Endothelial cell of umbilical vein (primary cell): ENCODE results near the gene C2orf69. TPM values are rescaled to one million over a fixed set of nuclear protein-coding genes. Genes with fewer than 3 reads are reported as not detected.

Experiments used
- BruUV-seq: library from RNA; stranded (reverse); fragments of 400-500 nt; replicated peaks from 2 replicates; lab custom pipeline; 2021; lab: Mats Ljungman, UMichigan
- CTCF ChIA-PET: fragments of 300-600, 350-600 bp; sonication (Branson Sonifier 250); formaldehyde crosslinking; loops from one replicate; lab custom pipeline; 2021; ENCODE audit warnings: antibody characterized with exemption, inconsistent platforms; lab: Charles Lee
- POLR2A ChIA-PET: fragments of 300-600, 350-600 bp; sonication (Branson Sonifier 250); formaldehyde crosslinking; loops from one replicate; lab custom pipeline; 2021; ENCODE audit warnings: antibody characterized with exemption, inconsistent platforms; lab: Charles Lee
- DNase-seq: peaks from one replicate; pipeline ENCODE4 v3.0.0-alpha.2; 2011; ENCODE audit warnings: low read depth, low spot score
- FAIRE-seq: peaks from 2 replicates; lab custom pipeline; 2011; peaks lifted over from hg19 to GRCh38; lab: Jason Lieb, UNC
- H2AFZ ChIP-seq: 2 replicates; pipeline ENCODE4 v1.6.0; 2012; ENCODE audit warnings: low read depth, low read length, control low read depth, inconsistent platforms
- H3K27ac ChIP-seq: 2 replicates; pipeline ENCODE4 v1.5.1; 2011; ENCODE audit warnings: low read depth, mild to moderate bottlenecking, control low read depth, low read length, moderate library complexity; ENCODE audit not compliant: insufficient read depth
- H3K27me3 ChIP-seq, 2 experiments: 2 replicates each; pipeline versions ENCODE4 v1.6.0 to v1.6.1; 2011; ENCODE audit warnings: low read length in 2 of 2, mixed read lengths in 1 of 2; ENCODE audit not compliant: control insufficient read depth in 2 of 2, insufficient read depth in 2 of 2
- H3K36me3 ChIP-seq, 2 experiments: 2 replicates in 1 of 2; 3 replicates in 1 of 2; pipeline ENCODE4 v1.5.1; 2011; ENCODE audit warnings: low read length in 2 of 2, mild to moderate bottlenecking in 1 of 2, moderate library complexity in 1 of 2; ENCODE audit not compliant: control insufficient read depth in 2 of 2, insufficient read depth in 2 of 2; ENCODE audit errors: extremely low read depth in 1 of 2
- H3K4me1 ChIP-seq: 3 replicates; pipeline ENCODE4 v1.5.1; 2011; ENCODE audit warnings: mild to moderate bottlenecking, low read length; ENCODE audit not compliant: control insufficient read depth, insufficient read depth; ENCODE audit errors: extremely low read depth
- H3K4me2 ChIP-seq: 2 replicates; pipeline ENCODE4 v1.6.1; 2011; ENCODE audit warnings: low read length, control low read depth, mixed read lengths; ENCODE audit not compliant: insufficient read depth
- H3K4me3 ChIP-seq, 3 experiments: fragments of 200-600 bp in 1 of 3; sonication (generic), shearing (Covaris generic) in 1 of 3; replicated peaks in 1 of 3; 2 replicates each; pipeline ENCODE4 v1.5.1; 2011 to 2016; ENCODE audit warnings: control low read depth in 3 of 3, low read length in 3 of 3, mild to moderate bottlenecking in 2 of 3, inconsistent platforms in 1 of 3, low read depth in 1 of 3, moderate library complexity in 1 of 3; ENCODE audit not compliant: insufficient read depth in 1 of 3
- H3K79me2 ChIP-seq: 2 replicates; pipeline ENCODE4 v1.6.0; 2012; ENCODE audit warnings: low read length, inconsistent platforms; ENCODE audit not compliant: control insufficient read depth, insufficient read depth
- H3K9ac ChIP-seq: replicated peaks from 2 replicates; pipeline ENCODE3; 2011; ENCODE audit warnings: low read length, control low read depth; ENCODE audit not compliant: insufficient read depth; ENCODE audit errors: extremely low read depth
- H3K9me1 ChIP-seq: replicated peaks from 3 replicates; pipeline ENCODE4 v1.6.0; 2011; ENCODE audit warnings: mild to moderate bottlenecking, low read length; ENCODE audit not compliant: control insufficient read depth, insufficient read depth; ENCODE audit errors: extremely low read depth
- H3K9me3 ChIP-seq: replicated peaks from 2 replicates; pipeline ENCODE4 v1.5.1; 2012; ENCODE audit warnings: low read length, inconsistent platforms; ENCODE audit not compliant: control insufficient read depth, insufficient read depth
- H4K20me1 ChIP-seq: replicated peaks from 2 replicates; pipeline ENCODE3; 2011; ENCODE audit warnings: mild to moderate bottlenecking, low read length; ENCODE audit not compliant: control insufficient read depth, insufficient read depth; ENCODE audit errors: extremely low read depth
- EZH2 ChIP-seq: IDR thresholded peaks from 2 replicates; pipeline ENCODE4 v1.6.1; 2012; ENCODE audit warnings: borderline replicate concordance, low read depth, mild to moderate bottlenecking, moderate library complexity, low read length, inconsistent platforms; ENCODE audit not compliant: severe bottlenecking
- FOS ChIP-seq: IDR thresholded peaks from 2 replicates; pipeline ENCODE4 v1.6.1; 2011; ENCODE audit warnings: mild to moderate bottlenecking, low read length, moderate library complexity, borderline replicate concordance; ENCODE audit not compliant: insufficient read depth
- GATA2 ChIP-seq: IDR thresholded peaks from 2 replicates; pipeline ENCODE4 v1.7.0; 2011; ENCODE audit warnings: low read depth, mild to moderate bottlenecking, moderate library complexity, mixed read lengths, low read length; ENCODE audit not compliant: insufficient read length, insufficient read depth
- JUN ChIP-seq: IDR thresholded peaks from 2 replicates; pipeline ENCODE4 v1.6.1; 2011; ENCODE audit warnings: borderline replicate concordance, low read depth; ENCODE audit not compliant: insufficient read length, insufficient read depth
- MAX ChIP-seq: IDR thresholded peaks from 2 replicates; pipeline ENCODE4 v1.6.1; 2011; ENCODE audit not compliant: insufficient read depth, insufficient read length
- MYC ChIP-seq: IDR thresholded peaks from one replicate; pipeline ENCODE4 v1.6.1; 2011; ENCODE audit warnings: mild to moderate bottlenecking, low read depth, low read length
- POLR2A ChIP-seq: IDR thresholded peaks from 2 replicates; pipeline ENCODE4 v1.6.1; 2012; ENCODE audit warnings: low read depth, mild to moderate bottlenecking, control low read depth, low read length
- POLR2AphosphoS5 ChIP-seq: IDR thresholded peaks from 2 replicates; pipeline ENCODE4 v1.6.1; 2012; ENCODE audit warnings: low read depth, mild to moderate bottlenecking, control low read depth, low read length, moderate library complexity; ENCODE audit not compliant: insufficient read depth
- dilution Hi-C: fragments of 300-500 bp; cut with MboI; formaldehyde crosslinking; loops from one replicate; pipeline ENCODE4 v1.15.0; 2019; ENCODE audit warnings: low sequenced_read_pairs; ENCODE audit not compliant: extremely low pct_ligation_motif_present
- intact Hi-C: fragments of 100-400 bp; cut with micrococcal nuclease; formaldehyde crosslinking; loops from one replicate; pipeline ENCODE4 v1.10.0; 2022
- polyA plus RNA-seq, 4 experiments: library from polyadenylated mRNA; depleted of rRNA in 3 of 4; stranded (reverse) in 3 of 4; unstranded in 1 of 4; fragments of >200 nt; gene quantifications; 2 replicates each; pipeline versions ENCODE4 v1.2.1 to v1.2.3, GENCODE V29; 2011 to 2012; ENCODE audit warnings: missing spikeins in 1 of 4
- total RNA-seq: library from RNA; stranded (reverse); gene quantifications from 2 replicates; pipeline ENCODE4 v1.2.3, GENCODE V29; 2021

C2orf69 gene
- total and polyA plus RNA-seq, 2 donors (not counting 3 experiments of a cell fraction or from before 2014, with no cell fraction given), result 1.7 to 12.9 TPM

- CTCF ChIA-PET, result no interaction called here
- Histone ChIP-seq H3K79me2 (no peaks in the 10 kb centered on the region), H3K4me1 (no peaks in the 10 kb centered on the region), H3K9me1 (no peaks in the 10 kb centered on the region), H3K27ac (no peak overlapping the region), H3K9ac (no peak overlapping the region), H3K4me2 (no peak overlapping the region), H4K20me1 (no peaks in the 10 kb centered on the region), H3K4me3 (no peak overlapping the region), H3K36me3 (no peaks in the 10 kb centered on the region), H2AFZ (no peak overlapping the region), H3K9me3 (no peaks in the 10 kb centered on the region), H3K27me3 (peaks cover 0 to 2% of the 10 kb centered on the region in 2 experiments)
- intact Hi-C loops (no loop called here), dilution Hi-C loops (no loop called here)
- FAIRE-seq (no peak), DNase-seq (no peak)
- no TSS peak for BruUV-seq
- TF ChIP-seq MYC (no peak), GATA2 (no peak), FOS (no peak), JUN (no peak), POLR2AphosphoS5 (no peak), EZH2 (no peak), POLR2A (no peak)
- POLR2A ChIA-PET, result no interaction called here
Observed at GRCh38 chr2:199870581-199870980, 40.5 kb upstream of the C2orf69 start.

- H4K20me1 ChIP-seq, result no peaks in the 10 kb centered on the region
- POLR2A ChIA-PET, result no interaction called here
- no peak overlapping the region for H3K27ac ChIP-seq
- TF ChIP-seq MAX, result no peak
- no peak for TF ChIP-seq FOS
- no peaks in the 10 kb centered on the region for H3K9me1 ChIP-seq
- H3K27me3 ChIP-seq, result no peaks in the 10 kb centered on the region
- no peaks in the 10 kb centered on the region for H3K4me1 ChIP-seq
- DNase-seq (no peak), FAIRE-seq (no peak)
- BruUV-seq, result no TSS peak
- dilution Hi-C loops, result no loop called here
- H3K4me3 ChIP-seq, result no peak overlapping the region
- H3K79me2 ChIP-seq, result no peaks in the 10 kb centered on the region
- no peak overlapping the region for H3K4me2 ChIP-seq
- H3K9me3 ChIP-seq, result no peaks in the 10 kb centered on the region
- CTCF ChIA-PET, result no interaction called here
- no peak overlapping the region for H3K9ac ChIP-seq
- no peaks in the 10 kb centered on the region for H3K36me3 ChIP-seq
- no peak overlapping the region for H2AFZ ChIP-seq
- intact Hi-C loops, result no loop called here
Observed at GRCh38 chr2:199874209-199874608, 36.9 kb upstream of the C2orf69 start.
